NCI-H226 (cell line): Measurements from ENCODE around the gene THSD4.
A peak's percentile ranks its signal among the peaks of the same experiment; 100 is the strongest.

Experiments
- DNase-seq: peaks from one replicate; pipeline ENCODE4 v3.0.0-alpha.2; 2015

Gene THSD4

GRCh38 chr15:71114887-71115566 is at the start of gene THSD4:
Gene THSD4, plus strand, starts transcription at chr15:71115471.
- peak; percentile 95 for DNase-seq

GRCh38 chr15:71066983-71067382 is 48.3 kb upstream of the THSD4 start:
- DNase-seq: peak; percentile 85

- no peak for DNase-seq
Observed at GRCh38 chr15:71069693-71070092, 45.6 kb upstream of the THSD4 start.

GRCh38 chr15:71071529-71071928 is 43.7 kb upstream of the THSD4 start:
- DNase-seq: no peak

GRCh38 chr15:71072423-71072822 is 42.8 kb upstream of the THSD4 start:
- no peak for DNase-seq

- no peak for DNase-seq
Observed at GRCh38 chr15:71078506-71079207, 36.6 kb upstream of the THSD4 start.

GRCh38 chr15:71079208-71080044 is 35.8 kb upstream of the THSD4 start:
- DNase-seq: peak; percentile 96

- peak; percentile 67 for DNase-seq
Observed at GRCh38 chr15:71080166-71080565, 35.1 kb upstream of the THSD4 start.

- DNase-seq: peak; percentile 97
Observed at GRCh38 chr15:71080705-71081104, 34.6 kb upstream of the THSD4 start.

GRCh38 chr15:71082803-71083202 is 32.5 kb upstream of the THSD4 start:
- no peak for DNase-seq

GRCh38 chr15:71083349-71083748 is 31.9 kb upstream of the THSD4 start:
- no peak for DNase-seq

- DNase-seq: no peak
Observed at GRCh38 chr15:71084264-71084663, 31.0 kb upstream of the THSD4 start.

GRCh38 chr15:71085809-71086208 is 29.5 kb upstream of the THSD4 start:
- no peak for DNase-seq

- DNase-seq: no peak
Observed at GRCh38 chr15:71088155-71088554, 27.1 kb upstream of the THSD4 start.

GRCh38 chr15:71088683-71089082 is 26.6 kb upstream of the THSD4 start:
- no peak for DNase-seq

GRCh38 chr15:71089801-71090200 is 25.5 kb upstream of the THSD4 start:
- no peak for DNase-seq

GRCh38 chr15:71091601-71092000 is 23.7 kb upstream of the THSD4 start:
- no peak for DNase-seq

- DNase-seq: no peak
Observed at GRCh38 chr15:71092056-71092600, 23.1 kb upstream of the THSD4 start.

GRCh38 chr15:71093054-71094024 is 21.9 kb upstream of the THSD4 start:
- peak; percentile 92 for DNase-seq

GRCh38 chr15:71094137-71094536 is 21.1 kb upstream of the THSD4 start:
- no peak for DNase-seq

- DNase-seq: no peak
Observed at GRCh38 chr15:71096676-71097075, 18.6 kb upstream of the THSD4 start.

GRCh38 chr15:71097890-71098289 is 17.4 kb upstream of the THSD4 start:
- DNase-seq: no peak
